ENCODE results near the gene CAMTA1. TPM values are rescaled to one million over a fixed set of nuclear protein-coding genes. Genes with fewer than 3 reads are reported as not detected.

CAMTA1 gene
- total and polyA plus RNA-seq, 4 donors: 18.0 to 93.5 (median 35.8) TPM

GRCh38 chr1:7550981-7551380, 765.7 kb downstream of the CAMTA1 start:
- TF ChIP-seq HNF4G (IDR thresholded peaks at IDR 0.05): no peak
- no peak for TF ChIP-seq RAD21 (IDR thresholded peaks at IDR 0.05)
- no peak for TF ChIP-seq REST (IDR thresholded peaks at IDR 0.05)
- no peak for TF ChIP-seq FOXA1 (IDR thresholded peaks at IDR 0.05)
- TF ChIP-seq MAX (IDR thresholded peaks at IDR 0.05): no peak
- TF ChIP-seq HNF4A (conservative IDR thresholded peaks at IDR 0.05): no peak
- TF ChIP-seq EGR1 (IDR thresholded peaks at IDR 0.05; ENCODE audit: low read depth in 2 of 2): no peak
- TF ChIP-seq RXRA (IDR thresholded peaks at IDR 0.05): no peak
- TF ChIP-seq NR2F2 (IDR thresholded peaks at IDR 0.05): no peak
- no peak for TF ChIP-seq SP1 (IDR thresholded peaks at IDR 0.05)
- TF ChIP-seq ATF3 (IDR thresholded peaks at IDR 0.05): no peak
- TF ChIP-seq CTCF (IDR thresholded peaks at IDR 0.05; ENCODE audit: low read depth, low read length, missing input control): no peak
- no peak for TF ChIP-seq JUND (IDR thresholded peaks at IDR 0.05)
- no peak for TF ChIP-seq GABPA (IDR thresholded peaks at IDR 0.05 in 1 of 2, conservative IDR thresholded peaks at IDR 0.05 in 1 of 2)
- TF ChIP-seq FOXA2 (IDR thresholded peaks at IDR 0.05): no peak
- TF ChIP-seq YY1 (IDR thresholded peaks at IDR 0.05): no peak
- no peak for TF ChIP-seq ZBTB33 (IDR thresholded peaks at IDR 0.05)
- no peak for DNase-seq (ENCODE audit: low spot score)
- Histone ChIP-seq H3K27ac (ENCODE audit: low read depth in 1 of 2, low read length in 2 of 2) (no peak overlapping the region), H3K36me3 (ENCODE audit: control insufficient read depth in 4 of 4, insufficient read depth in 3 of 4, low read depth in 1 of 4, low read length in 3 of 4) (no peaks in the 10 kb centered on the region), H3K9me3 (ENCODE audit: control insufficient read depth in 4 of 4, low read length in 3 of 4) (no peaks in the 10 kb centered on the region), H3K9ac (ENCODE audit: low read depth in 1 of 2, low read length in 2 of 2) (no peak overlapping the region), H3K4me3 (ENCODE audit: low read depth in 1 of 3, low read length in 3 of 3) (no peak overlapping the region), H3K4me1 (ENCODE audit: control insufficient read depth in 4 of 4, insufficient read depth in 4 of 4, low read length in 3 of 4) (peaks cover 0 to 12% (median 9%) of the 10 kb centered on the region in 4 donors), H3K27me3 (ENCODE audit: control insufficient read depth in 4 of 4, insufficient read depth in 4 of 4, low read length in 3 of 4) (no peaks in the 10 kb centered on the region)
- WGBS: 66% methylated on average over 6 of the region's 6 CpGs

GRCh38 chr1:7551442-7551841, 766.2 kb downstream of the CAMTA1 start:
- TF ChIP-seq SP1 (IDR thresholded peaks at IDR 0.05) (no peak), GABPA (IDR thresholded peaks at IDR 0.05 in 1 of 2, conservative IDR thresholded peaks at IDR 0.05 in 1 of 2) (no peak), EGR1 (IDR thresholded peaks at IDR 0.05; ENCODE audit: low read depth in 2 of 2) (no peak), ZBTB33 (IDR thresholded peaks at IDR 0.05) (no peak), NR2F2 (IDR thresholded peaks at IDR 0.05) (no peak), TAF1 (conservative IDR thresholded peaks at IDR 0.05) (no peak)
- Histone ChIP-seq H3K27me3 (ENCODE audit: control insufficient read depth in 4 of 4, insufficient read depth in 4 of 4, low read length in 3 of 4) (no peaks in the 10 kb centered on the region), H3K4me1 (ENCODE audit: control insufficient read depth in 4 of 4, insufficient read depth in 4 of 4, low read length in 3 of 4) (peaks cover 0 to 12% (median 9%) of the 10 kb centered on the region in 4 donors), H3K9me3 (ENCODE audit: control insufficient read depth in 4 of 4, low read length in 3 of 4) (no peaks in the 10 kb centered on the region), H3K27ac (ENCODE audit: low read depth in 1 of 2, low read length in 2 of 2) (peak overlapping the region in 1 of 2 donors; percentile 6), H3K4me3 (ENCODE audit: low read depth in 1 of 3, low read length in 3 of 3) (no peak overlapping the region), H3K36me3 (ENCODE audit: control insufficient read depth in 4 of 4, insufficient read depth in 3 of 4, low read depth in 1 of 4, low read length in 3 of 4) (no peaks in the 10 kb centered on the region), H3K9ac (ENCODE audit: low read depth in 1 of 2, low read length in 2 of 2) (no peak overlapping the region)
- no peak for DNase-seq (ENCODE audit: low spot score)
- WGBS: 60% methylated on average over 8 of the region's 8 CpGs

Measured in liver (tissue), 9 donors.